ENCODE results near the gene CHST9. TPM values are rescaled to one million over a fixed set of nuclear protein-coding genes. Genes with fewer than 3 reads are reported as not detected.

Gene CHST9
- total RNA-seq, 1 donor from 2014 or later: 2.4 TPM

- peaks cover 2% of the 10 kb centered on the region for H3K9me3 Mint-ChIP-seq
- TF ChIP-seq CTCF (IDR thresholded peaks at IDR 0.05; ENCODE audit: unreplicated experiment): no peak
- H3K4me3 Mint-ChIP-seq: no peak overlapping the region
- H3K4me1 Mint-ChIP-seq: peaks cover 12% of the 10 kb centered on the region
- peak overlapping the region; percentile 32 for H3K27ac Mint-ChIP-seq
- no peak for DNase-seq (ENCODE audit: low spot score in 2 of 2, unreplicated experiment in 2 of 2)
- H3K36me3 Mint-ChIP-seq: peaks cover 2% of the 10 kb centered on the region
- peaks cover 2% of the 10 kb centered on the region for H3K27me3 Mint-ChIP-seq (ENCODE audit: low read depth)
Observed at GRCh38 chr18:27057519-27058234, 127.4 kb downstream of the CHST9 start.

GRCh38 chr18:27054926-27055325 lies 130.2 kb downstream of the CHST9 start:
- no peak overlapping the region for H3K27ac Mint-ChIP-seq
- H3K4me1 Mint-ChIP-seq: peaks cover 12% of the 10 kb centered on the region
- H3K36me3 Mint-ChIP-seq: no peaks in the 10 kb centered on the region
- H3K9me3 Mint-ChIP-seq: peaks cover 6% of the 10 kb centered on the region
- DNase-seq (ENCODE audit: low spot score in 2 of 2, unreplicated experiment in 2 of 2): no peak
- H3K4me3 Mint-ChIP-seq: no peak overlapping the region
- H3K27me3 Mint-ChIP-seq (ENCODE audit: low read depth): peaks cover 2% of the 10 kb centered on the region
- TF ChIP-seq CTCF (IDR thresholded peaks at IDR 0.05; ENCODE audit: unreplicated experiment): no peak

- Mint-ChIP-seq H3K9me3 (peaks cover 6% of the 10 kb centered on the region), H3K27ac (no peak overlapping the region), H3K36me3 (no peaks in the 10 kb centered on the region), H3K27me3 (ENCODE audit: low read depth) (peaks cover 2% of the 10 kb centered on the region), H3K4me3 (no peak overlapping the region), H3K4me1 (peaks cover 2% of the 10 kb centered on the region)
- no peak for TF ChIP-seq CTCF (IDR thresholded peaks at IDR 0.05; ENCODE audit: unreplicated experiment)
- DNase-seq (ENCODE audit: low spot score in 2 of 2, unreplicated experiment in 2 of 2): no peak
Observed at GRCh38 chr18:27049969-27050368, 135.1 kb downstream of the CHST9 start.

GRCh38 chr18:27045342-27045741 lies 139.8 kb downstream of the CHST9 start:
- no peak for TF ChIP-seq CTCF (IDR thresholded peaks at IDR 0.05; ENCODE audit: unreplicated experiment)
- no peak overlapping the region for H3K27ac Mint-ChIP-seq
- peaks cover 25% of the 10 kb centered on the region for H3K4me1 Mint-ChIP-seq
- no peaks in the 10 kb centered on the region for H3K9me3 Mint-ChIP-seq
- H3K36me3 Mint-ChIP-seq: no peaks in the 10 kb centered on the region
- no peak for DNase-seq (ENCODE audit: low spot score in 2 of 2, unreplicated experiment in 2 of 2)
- H3K27me3 Mint-ChIP-seq (ENCODE audit: low read depth): no peaks in the 10 kb centered on the region
- H3K4me3 Mint-ChIP-seq: no peak overlapping the region

GRCh38 chr18:27042177-27042576 lies 142.9 kb downstream of the CHST9 start:
- Mint-ChIP-seq H3K9me3 (no peaks in the 10 kb centered on the region), H3K27ac (no peak overlapping the region), H3K4me1 (peaks cover 29% of the 10 kb centered on the region), H3K27me3 (ENCODE audit: low read depth) (no peaks in the 10 kb centered on the region), H3K36me3 (no peaks in the 10 kb centered on the region), H3K4me3 (no peak overlapping the region)
- DNase-seq (ENCODE audit: low spot score in 2 of 2, unreplicated experiment in 2 of 2): no peak
- no peak for TF ChIP-seq CTCF (IDR thresholded peaks at IDR 0.05; ENCODE audit: unreplicated experiment)

Measured in mesothelial cell of epicardium (in vitro differentiated cells).